ENCODE data around the gene CCNQ.

The CCNQ gene

GRCh38 chrX:153587342-153587741 is 11.6 kb downstream of the CCNQ start:
- Histone ChIP-seq H3K27ac (ENCODE audit: low read depth, low read length) (no peak overlapping the region), H3K4me3 (ENCODE audit: low read length) (no peak overlapping the region), H3F3A (ENCODE audit: control insufficient read depth, insufficient read depth) (peaks cover 2% of the 10 kb centered on the region; the same call in 1 of the 2 replicates), H3K9me2 (replicated peaks; ENCODE audit: control insufficient read depth, low read length) (no peaks in the 10 kb centered on the region), H3K79me2 (ENCODE audit: control insufficient read depth, low read length) (no peaks in the 10 kb centered on the region), H3K36me3 (ENCODE audit: control insufficient read depth, low read length) (no peaks in the 10 kb centered on the region), H3K4me2 (ENCODE audit: low read length) (no peak overlapping the region), H4K20me1 (ENCODE audit: control insufficient read depth, insufficient read depth, low read depth, low read length) (no peaks in the 10 kb centered on the region), H3K9me3 (ENCODE audit: control insufficient read depth, insufficient read depth, low read length) (no peaks in the 10 kb centered on the region), H3K4me1 (ENCODE audit: control insufficient read depth, low read length) (peaks cover 15% of the 10 kb centered on the region), H3K27me3 (ENCODE audit: control insufficient read depth, low read length) (no peaks in the 10 kb centered on the region)
- TF ChIP-seq CTCF (IDR thresholded peaks at IDR 0.05; ENCODE audit: low read depth, low read length, poor library complexity, severe bottlenecking) (no peak), EZH2phosphoT487 (IDR thresholded peaks at IDR 0.05; ENCODE audit: borderline replicate concordance, low read length) (no peak)

- H3K27ac ChIP-seq (ENCODE audit: low read depth, low read length): no peak overlapping the region
- H3K79me2 ChIP-seq (ENCODE audit: control insufficient read depth, low read length): no peaks in the 10 kb centered on the region
- peaks cover 2% of the 10 kb centered on the region; the same call in 1 of the 2 replicates for H3F3A ChIP-seq (ENCODE audit: control insufficient read depth, insufficient read depth)
- H3K9me2 ChIP-seq (replicated peaks; ENCODE audit: control insufficient read depth, low read length): no peaks in the 10 kb centered on the region
- H3K27me3 ChIP-seq (ENCODE audit: control insufficient read depth, low read length): no peaks in the 10 kb centered on the region
- TF ChIP-seq CTCF (IDR thresholded peaks at IDR 0.05; ENCODE audit: low read depth, low read length, poor library complexity, severe bottlenecking): no peak
- no peak for TF ChIP-seq EZH2phosphoT487 (IDR thresholded peaks at IDR 0.05; ENCODE audit: borderline replicate concordance, low read length)
- no peaks in the 10 kb centered on the region for H3K36me3 ChIP-seq (ENCODE audit: control insufficient read depth, low read length)
- no peak overlapping the region for H3K4me2 ChIP-seq (ENCODE audit: low read length)
- no peaks in the 10 kb centered on the region for H4K20me1 ChIP-seq (ENCODE audit: control insufficient read depth, insufficient read depth, low read depth, low read length)
- peaks cover 16% of the 10 kb centered on the region for H3K4me1 ChIP-seq (ENCODE audit: control insufficient read depth, low read length)
- no peak overlapping the region for H3K4me3 ChIP-seq (ENCODE audit: low read length)
- no peaks in the 10 kb centered on the region for H3K9me3 ChIP-seq (ENCODE audit: control insufficient read depth, insufficient read depth, low read length)
These were observed 13.1 kb downstream of the CCNQ start for GRCh38 chrX:153585827-153586226.

GRCh38 chrX:153583433-153583832 is 15.5 kb downstream of the CCNQ start:
- Histone ChIP-seq H3K27ac (ENCODE audit: low read depth, low read length) (no peak overlapping the region), H3F3A (ENCODE audit: control insufficient read depth, insufficient read depth) (peaks cover 2% of the 10 kb centered on the region; the same call in 1 of the 2 replicates)
- TF ChIP-seq CTCF (IDR thresholded peaks at IDR 0.05; ENCODE audit: low read depth, low read length, poor library complexity, severe bottlenecking) (no peak), EZH2phosphoT487 (IDR thresholded peaks at IDR 0.05; ENCODE audit: borderline replicate concordance, low read length) (no peak)

More at GRCh38 chrX:153583433-153583832, 15.5 kb downstream of the CCNQ start:
- Histone ChIP-seq H3K79me2 (ENCODE audit: control insufficient read depth, low read length) (no peaks in the 10 kb centered on the region), H3K9me2 (replicated peaks; ENCODE audit: control insufficient read depth, low read length) (no peaks in the 10 kb centered on the region), H4K20me1 (ENCODE audit: control insufficient read depth, insufficient read depth, low read depth, low read length) (no peaks in the 10 kb centered on the region), H3K9me3 (ENCODE audit: control insufficient read depth, insufficient read depth, low read length) (no peaks in the 10 kb centered on the region), H3K4me2 (ENCODE audit: low read length) (peak overlapping the region; percentile 48), H3K4me3 (ENCODE audit: low read length) (no peak overlapping the region; the same call in 1 of the 2 replicates), H3K27me3 (ENCODE audit: control insufficient read depth, low read length) (no peaks in the 10 kb centered on the region), H3K4me1 (ENCODE audit: control insufficient read depth, low read length) (peaks cover 16% of the 10 kb centered on the region), H3K36me3 (ENCODE audit: control insufficient read depth, low read length) (no peaks in the 10 kb centered on the region)

Data from DOHH2 (cell line).